NAMALWA (cell line): Measurements from ENCODE around the gene TSR3.

Source experiments
- DNase-seq: peaks from one replicate; pipeline ENCODE4 v3.0.0-alpha.2; 2015; ENCODE audit warnings: low spot score

The TSR3 gene

GRCh38 chr16:1351215-1351581 is 480 bp downstream of the TSR3 start:
- DNase-seq: no peak

GRCh38 chr16:1350691-1351090 is 987 bp downstream of the TSR3 start:
- DNase-seq: no peak

GRCh38 chr16:1349951-1350350 is 1.7 kb downstream of the TSR3 start:
- no peak for DNase-seq

DNA sequence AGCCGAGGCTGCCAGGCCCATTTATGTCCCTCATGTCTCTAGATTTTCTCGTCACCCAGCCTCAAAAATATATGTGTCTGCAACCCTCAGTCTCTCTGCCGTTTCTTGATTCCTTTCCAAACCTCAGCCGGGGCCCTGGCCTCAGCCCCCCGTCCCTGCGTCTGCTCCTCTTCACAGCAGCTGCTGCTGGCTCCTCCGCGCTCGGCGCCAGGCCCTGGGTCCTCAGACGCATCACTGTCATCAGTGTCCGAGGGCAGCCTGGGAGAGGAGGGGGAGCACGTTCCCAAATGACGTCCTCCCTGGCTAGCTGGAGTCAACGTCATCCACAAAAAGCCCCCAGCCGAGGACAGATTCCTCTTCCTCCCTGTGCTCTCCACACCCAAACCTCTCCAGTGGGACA is 2.3 kb downstream of the TSR3 start:
- DNase-seq: no peak

- DNase-seq: no peak
Measured at GRCh38 chr16:1348926-1349325, 2.8 kb downstream of the TSR3 start.

DNA sequence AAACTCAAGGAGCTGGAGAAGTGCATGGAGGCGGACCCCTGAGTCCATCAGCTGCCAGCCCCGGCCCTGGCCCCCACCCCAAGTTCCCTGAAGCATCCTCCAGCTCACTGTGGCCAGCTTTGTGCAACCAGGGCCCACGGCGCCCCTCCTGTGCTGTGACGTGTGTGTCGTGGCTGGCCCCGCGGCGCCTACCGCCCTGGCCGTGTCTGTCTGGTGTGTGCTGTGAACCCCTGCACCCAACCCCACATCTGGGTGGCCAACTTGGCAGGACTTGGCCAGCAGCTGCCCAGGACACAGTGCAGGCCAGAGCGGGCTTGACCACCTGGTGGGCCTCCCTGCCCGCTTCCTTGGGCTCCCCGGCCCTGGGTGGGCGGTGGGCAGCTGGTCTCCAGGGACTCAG is 3.2 kb downstream of the TSR3 start:
- no peak for DNase-seq

DNA sequence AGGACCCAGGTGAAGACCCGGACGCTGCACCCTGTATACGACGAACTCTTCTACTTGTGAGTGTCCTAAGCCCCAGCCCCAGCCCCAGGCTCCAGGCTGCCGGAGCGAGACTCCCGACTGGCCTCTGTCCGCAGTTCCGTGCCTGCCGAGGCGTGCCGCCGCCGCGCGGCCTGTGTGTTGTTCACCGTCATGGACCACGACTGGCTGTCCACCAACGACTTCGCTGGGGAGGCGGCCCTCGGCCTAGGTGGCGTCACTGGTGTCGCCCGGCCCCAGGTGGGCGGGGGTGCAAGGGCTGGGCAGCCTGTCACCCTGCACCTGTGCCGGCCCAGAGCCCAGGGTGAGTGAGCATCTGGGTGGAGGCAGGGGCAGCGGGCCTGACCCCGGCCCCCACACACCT is 3.7 kb downstream of the TSR3 start:
- DNase-seq: no peak

DNA sequence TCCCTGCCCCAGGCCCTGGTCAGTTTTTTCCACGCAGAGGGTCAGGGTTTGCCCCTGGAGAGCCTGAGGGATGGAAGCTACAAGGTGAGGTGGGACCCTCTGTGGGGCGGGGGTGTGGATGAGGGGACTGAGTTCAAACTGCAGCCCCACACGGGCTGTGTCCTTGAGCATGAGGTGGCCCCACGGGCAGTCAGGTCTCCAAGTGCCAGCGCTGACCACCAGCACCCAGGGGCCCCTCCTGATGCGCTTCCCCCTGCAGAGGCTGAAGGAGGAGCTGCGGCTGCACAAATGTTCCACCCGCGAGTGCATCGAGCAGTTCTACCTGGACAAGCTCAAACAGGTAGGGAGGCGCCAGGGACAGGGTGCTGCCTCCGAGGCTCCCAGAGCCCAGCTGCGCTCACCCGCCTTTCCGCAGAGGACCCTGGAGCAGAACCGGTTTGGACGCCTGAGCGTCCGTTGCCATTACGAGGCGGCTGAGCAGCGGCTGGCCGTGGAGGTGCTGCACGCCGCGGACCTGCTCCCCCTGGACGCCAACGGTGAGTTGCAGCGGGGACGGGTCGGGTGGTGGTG is 4.3 kb downstream of the TSR3 start:
- no peak for DNase-seq

DNA sequence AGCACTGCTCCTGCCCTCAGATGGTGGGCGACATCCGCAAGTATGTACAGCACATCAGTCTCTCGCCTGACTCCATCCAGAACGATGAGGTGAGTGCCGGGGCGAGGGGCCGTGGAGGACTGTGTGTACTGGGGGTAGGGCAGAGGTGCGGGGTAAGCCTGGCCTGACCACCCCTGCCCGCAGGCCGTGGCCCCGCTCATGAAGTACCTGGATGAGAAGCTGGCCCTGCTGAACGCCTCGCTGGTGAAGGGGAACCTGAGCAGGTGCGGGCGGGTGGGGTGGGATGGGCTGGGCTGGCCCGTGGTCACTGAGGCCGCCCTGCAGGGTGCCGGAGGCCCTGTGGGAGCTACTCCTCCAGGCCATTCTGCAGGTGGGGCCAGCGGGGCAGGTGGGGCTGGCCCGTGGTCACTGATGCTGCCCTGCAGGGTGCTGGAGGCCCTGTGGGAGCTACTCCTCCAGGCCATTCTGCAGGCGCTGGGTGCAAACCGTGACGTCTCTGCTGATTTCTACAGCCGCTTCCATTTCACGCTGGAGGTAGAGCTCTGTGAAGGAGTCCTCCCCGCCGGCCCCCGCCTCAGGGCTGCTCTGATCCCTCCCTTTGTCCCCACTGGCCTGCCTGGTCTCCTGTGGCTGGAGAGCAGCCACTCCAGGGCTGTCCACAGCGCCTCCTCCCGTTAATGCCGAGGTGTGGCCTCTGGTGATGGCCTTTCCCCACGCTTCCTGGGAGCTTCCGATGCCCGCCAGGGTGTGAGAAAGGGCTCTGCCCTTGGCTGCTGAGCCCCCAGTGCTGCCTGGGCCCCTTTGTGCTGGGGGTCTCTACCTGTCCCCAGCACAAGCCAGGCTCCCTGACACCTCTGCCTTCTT is 5.0 kb downstream of the TSR3 start:
- DNase-seq: no peak

- no peak for DNase-seq
Measured at GRCh38 chr16:1345651-1346421, 5.8 kb downstream of the TSR3 start.

DNA sequence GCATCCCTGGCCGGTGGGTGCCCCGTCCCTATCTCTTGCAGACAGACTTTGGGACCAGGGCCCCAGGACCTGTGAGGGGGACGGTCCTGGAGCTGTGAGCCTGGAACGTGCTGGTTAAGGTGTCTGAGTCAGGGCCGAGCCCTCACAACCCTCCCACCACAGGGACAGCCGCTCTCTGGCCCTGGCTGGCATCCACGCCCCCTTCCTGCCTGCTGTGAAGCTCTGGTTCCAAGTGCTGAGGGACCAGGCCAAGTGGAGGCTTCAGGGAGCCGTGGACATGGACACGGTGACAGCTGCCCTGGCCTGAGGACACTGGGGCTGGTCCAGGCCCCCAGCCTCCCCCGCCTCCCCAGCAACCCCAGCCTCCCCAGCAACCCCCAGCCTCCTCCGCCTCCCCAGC is 6.6 kb downstream of the TSR3 start:
- no peak for DNase-seq

- no peak for DNase-seq
Measured at GRCh38 chr16:1344499-1344898, 7.2 kb downstream of the TSR3 start.

- no peak for DNase-seq
Measured at GRCh38 chr16:1343428-1344242, 8.0 kb downstream of the TSR3 start.

- peak; percentile 98 for DNase-seq
Measured at GRCh38 chr16:1342526-1343427, 8.9 kb downstream of the TSR3 start.

DNA sequence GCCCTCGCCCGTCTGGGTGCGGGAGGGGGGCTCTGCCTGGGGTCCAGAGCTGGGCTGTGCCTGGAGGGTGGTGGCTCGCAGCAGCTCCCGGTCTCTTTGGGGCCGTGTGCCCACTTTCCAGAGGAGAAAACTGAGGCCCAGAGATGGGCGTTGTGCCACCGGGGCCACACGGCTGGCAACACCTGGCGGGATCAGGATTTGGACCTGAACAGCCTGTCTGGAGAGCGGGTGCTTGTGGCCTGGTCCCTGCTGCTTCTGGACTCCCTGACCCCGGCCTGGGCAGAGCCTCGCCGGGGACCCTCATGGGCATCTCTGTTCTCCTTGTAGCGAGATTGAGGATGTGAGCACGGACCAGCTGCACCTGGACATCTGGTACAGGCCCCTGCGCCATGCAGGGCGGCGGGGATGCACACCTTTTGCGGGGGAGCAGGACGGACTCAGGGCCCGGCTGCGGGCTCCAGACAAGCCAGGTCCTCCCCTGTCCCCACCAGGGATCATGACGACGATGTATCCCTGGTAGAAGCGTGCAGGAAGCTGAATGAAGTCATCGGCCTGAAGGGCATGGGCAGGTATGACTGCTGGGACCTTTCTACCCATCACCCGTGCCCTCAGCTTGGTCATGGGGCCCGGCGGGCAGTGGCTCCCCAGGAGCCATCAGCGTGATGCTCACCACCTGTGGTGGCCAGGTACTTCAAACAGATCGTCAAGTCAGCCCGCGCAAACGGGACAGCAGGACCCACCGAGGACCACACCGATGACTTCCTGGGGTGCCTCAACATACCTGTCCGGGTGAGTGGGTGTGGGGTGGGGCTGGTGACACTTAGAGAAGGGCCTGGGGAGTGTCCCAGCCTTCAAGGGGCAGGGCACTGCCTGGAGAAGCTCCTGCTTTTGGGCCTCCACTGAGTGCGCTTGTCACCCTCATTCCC is 9.9 kb downstream of the TSR3 start:
- no peak for DNase-seq

DNA sequence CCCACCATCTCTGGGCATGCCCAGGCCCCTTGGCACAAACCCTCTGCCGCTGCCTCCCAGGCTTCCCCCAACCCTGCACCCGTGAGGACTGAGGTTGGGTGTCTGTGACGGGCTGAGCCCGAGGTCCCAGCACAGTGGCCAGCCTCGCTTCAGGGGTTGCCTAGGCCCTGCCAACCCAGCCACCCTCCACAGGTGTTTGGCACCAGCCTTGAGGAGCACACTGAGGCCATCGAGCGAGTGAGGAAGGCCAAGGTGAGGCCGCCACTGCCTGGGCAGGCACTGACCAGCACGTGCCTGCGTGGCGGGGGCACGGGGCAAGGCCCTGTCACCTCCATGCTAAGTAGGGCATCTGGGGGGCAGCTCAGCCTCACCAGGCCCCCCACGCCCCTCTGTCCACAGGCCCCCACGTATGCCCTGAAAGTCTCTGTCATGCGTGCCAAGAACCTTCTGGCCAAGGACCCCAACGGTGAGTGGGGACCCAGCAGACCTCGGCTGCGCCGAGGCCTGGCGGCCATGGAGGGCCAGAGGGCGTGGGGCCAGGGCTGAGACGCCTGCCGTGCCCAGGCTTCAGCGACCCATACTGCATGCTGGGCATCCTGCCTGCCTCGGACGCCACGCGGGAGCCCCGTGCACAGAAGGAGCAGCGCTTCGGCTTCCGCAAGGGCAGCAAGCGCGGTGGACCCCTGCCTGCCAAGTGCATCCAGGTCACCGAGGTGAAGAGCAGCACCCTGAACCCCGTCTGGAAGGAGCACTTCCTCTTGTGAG is 10.8 kb downstream of the TSR3 start:
- no peak for DNase-seq

- no peak for DNase-seq
Measured at GRCh38 chr16:1338855-1339675, 12.6 kb downstream of the TSR3 start.

DNA sequence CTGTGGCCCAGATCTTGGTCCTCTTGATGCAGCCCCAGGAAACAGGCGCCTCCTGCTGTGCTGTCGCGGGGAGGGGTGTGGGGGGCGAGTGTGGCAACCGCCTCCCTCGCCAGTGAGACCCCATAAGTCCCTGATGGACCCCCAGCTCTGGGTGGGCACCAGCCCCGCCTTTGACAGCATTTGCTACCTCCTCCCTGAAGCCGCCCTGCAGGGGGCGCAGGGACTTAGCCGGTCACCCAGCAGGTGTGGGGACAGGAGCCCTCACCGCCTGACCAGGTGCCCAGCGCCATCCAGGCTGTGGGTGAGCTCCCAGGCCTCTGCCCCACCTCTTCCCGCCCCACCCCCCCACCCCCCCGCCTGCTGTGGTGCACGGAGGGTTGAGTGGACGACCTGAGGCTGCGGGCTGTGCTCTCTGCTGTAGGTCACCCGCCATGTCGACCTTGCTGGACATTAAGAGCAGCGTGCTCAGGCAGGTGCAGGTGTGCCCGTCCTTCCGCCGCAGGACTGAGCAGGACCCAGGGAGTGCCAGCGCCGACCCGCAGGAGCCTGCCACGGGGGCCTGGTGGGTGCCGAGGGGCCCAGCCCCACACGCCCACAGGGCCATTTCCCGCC is 13.5 kb downstream of the TSR3 start:
- no peak for DNase-seq
